ENCODE data around the gene CAMK2G.

The CAMK2G gene

DNA sequence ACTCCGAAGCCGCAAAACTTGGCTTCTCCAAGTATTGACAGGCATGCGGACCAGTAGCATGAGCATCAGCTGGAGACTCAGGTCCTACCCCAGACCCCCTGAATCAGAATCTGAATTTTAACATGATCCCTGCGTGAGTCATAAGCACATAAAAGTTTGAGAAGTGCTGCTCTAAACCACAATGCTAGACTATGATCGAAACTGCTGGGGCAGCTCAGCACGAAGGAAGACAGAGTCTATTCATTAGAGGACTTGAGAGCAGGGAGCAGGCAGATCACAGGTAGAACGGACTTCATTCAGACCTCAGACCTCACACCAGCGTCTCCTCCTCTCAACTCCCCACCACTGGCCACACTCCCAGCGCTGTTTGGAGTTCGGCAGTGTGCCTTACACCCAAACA, 16.9 kb downstream of the CAMK2G start:
- H3K27me3 Mint-ChIP-seq, result no peaks in the 10 kb centered on the region
- peaks cover 27% of the 10 kb centered on the region for H3K36me3 Mint-ChIP-seq
- H3K4me3 Mint-ChIP-seq, result no peak overlapping the region
- no peak for ATAC-seq (ENCODE audit: low read depth)
- no peaks in the 10 kb centered on the region for H3K9me3 Mint-ChIP-seq
- no peak overlapping the region for H3K27ac Mint-ChIP-seq
- peaks cover 11% of the 10 kb centered on the region for H3K4me1 Mint-ChIP-seq
- DNase-seq (ENCODE audit: low spot score in 2 of 2), result no peak

- Mint-ChIP-seq H3K36me3 (peaks cover 36% of the 10 kb centered on the region), H3K27ac (no peak overlapping the region), H3K27me3 (no peaks in the 10 kb centered on the region), H3K4me3 (no peak overlapping the region), H3K4me1 (peaks cover 11% of the 10 kb centered on the region), H3K9me3 (no peaks in the 10 kb centered on the region)
- no peak for ATAC-seq (ENCODE audit: low read depth)
- DNase-seq (ENCODE audit: low spot score in 2 of 2), result no peak
Measured at GRCh38 chr10:73856261-73856660, 18.1 kb downstream of the CAMK2G start.

DNA sequence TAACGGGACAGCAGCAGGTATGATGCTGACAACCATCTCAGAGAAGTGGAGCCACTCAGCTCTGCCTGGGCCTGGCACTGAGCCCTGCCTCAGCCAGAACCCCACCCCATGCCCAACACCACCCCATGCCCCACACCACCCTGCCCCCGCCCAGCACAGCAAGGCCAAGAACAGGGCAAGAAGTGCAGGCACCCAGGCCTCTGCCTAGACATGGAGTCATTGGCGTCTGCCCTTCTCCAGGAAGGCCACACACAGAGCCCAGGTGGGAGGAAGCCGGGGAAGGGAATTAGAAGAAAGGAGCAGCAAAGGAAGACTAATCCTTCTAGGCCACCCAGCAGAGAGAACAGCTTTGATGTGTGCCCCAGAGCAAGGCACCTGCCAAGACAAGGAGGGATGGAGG, 18.9 kb downstream of the CAMK2G start:
- peaks cover 36% of the 10 kb centered on the region for H3K36me3 Mint-ChIP-seq
- ATAC-seq (ENCODE audit: low read depth), result no peak
- H3K27ac Mint-ChIP-seq, result no peak overlapping the region

DNA sequence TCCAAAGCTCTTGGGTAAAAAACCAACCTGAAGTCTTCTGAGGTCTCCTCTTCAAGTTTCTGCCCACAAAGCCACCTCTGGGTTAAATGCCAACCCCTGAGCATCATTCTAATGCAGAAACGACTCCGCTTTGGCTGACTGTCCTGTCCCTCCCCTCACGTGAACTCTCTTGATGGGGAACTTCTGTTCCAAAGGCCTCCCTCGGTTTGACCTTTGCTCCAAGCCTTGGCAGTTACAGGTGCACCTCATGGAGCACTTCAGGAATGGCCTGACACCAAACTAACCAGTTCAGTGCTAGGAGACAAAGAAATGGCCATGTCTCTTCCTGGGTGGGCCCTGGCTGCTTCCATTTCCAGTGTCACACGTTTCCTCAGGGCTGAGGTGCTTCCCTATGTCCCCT, 20.0 kb downstream of the CAMK2G start:
- H3K9me3 Mint-ChIP-seq, result no peaks in the 10 kb centered on the region
- peaks cover 15% of the 10 kb centered on the region for H3K4me1 Mint-ChIP-seq
- H3K27ac Mint-ChIP-seq, result no peak overlapping the region
- no peaks in the 10 kb centered on the region for H3K27me3 Mint-ChIP-seq
- no peak overlapping the region for H3K4me3 Mint-ChIP-seq
- ATAC-seq (ENCODE audit: low read depth) (no peak), DNase-seq (ENCODE audit: low spot score in 2 of 2) (no peak)
- H3K36me3 Mint-ChIP-seq, result peaks cover 37% of the 10 kb centered on the region

More for the DNA sequence above, 18.9 kb downstream of the CAMK2G start:
- Mint-ChIP-seq H3K27me3 (no peaks in the 10 kb centered on the region), H3K4me3 (no peak overlapping the region), H3K9me3 (no peaks in the 10 kb centered on the region), H3K4me1 (peaks cover 11% of the 10 kb centered on the region)
- DNase-seq (ENCODE audit: low spot score in 2 of 2), result no peak

GRCh38 chr10:73853196-73853595, 21.2 kb downstream of the CAMK2G start:
- no peaks in the 10 kb centered on the region for H3K27me3 Mint-ChIP-seq
- H3K4me1 Mint-ChIP-seq, result peaks cover 15% of the 10 kb centered on the region
- H3K9me3 Mint-ChIP-seq, result no peaks in the 10 kb centered on the region
- DNase-seq (ENCODE audit: low spot score in 2 of 2) (no peak), ATAC-seq (ENCODE audit: low read depth) (no peak)
- no peak overlapping the region for H3K4me3 Mint-ChIP-seq
- peaks cover 38% of the 10 kb centered on the region for H3K36me3 Mint-ChIP-seq
- no peak overlapping the region for H3K27ac Mint-ChIP-seq

DNA sequence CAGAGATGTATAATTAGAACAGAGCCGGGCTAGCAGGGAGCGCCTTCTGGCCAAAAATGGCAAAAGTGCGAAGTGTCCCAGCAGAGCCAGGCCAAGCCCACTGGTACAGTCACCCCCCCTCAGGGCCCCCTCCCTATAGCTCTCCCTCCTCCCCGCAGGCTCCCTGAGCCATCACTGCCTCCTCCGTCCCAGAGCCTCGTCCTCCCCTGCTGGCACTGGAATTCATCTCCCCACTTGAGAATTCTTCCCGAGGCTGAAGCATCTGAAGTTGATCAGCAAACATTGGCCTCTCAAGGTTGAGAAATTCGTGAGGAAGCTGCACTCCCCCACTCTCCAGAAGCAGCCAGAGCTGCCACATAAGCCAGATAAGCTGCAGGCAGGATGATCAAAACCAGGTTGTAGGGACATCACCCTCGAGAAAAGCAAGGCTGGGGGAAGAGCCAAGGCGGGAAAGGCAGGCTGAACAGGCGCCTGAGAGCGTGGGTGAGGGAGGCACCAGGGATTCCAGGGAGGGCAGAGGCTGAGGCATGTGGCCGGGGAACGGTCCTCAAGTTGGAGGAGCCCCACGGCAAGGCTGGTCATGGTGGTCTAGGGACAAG, 23.4 kb downstream of the CAMK2G start:
- ATAC-seq (ENCODE audit: low read depth), result no peak
- H3K27ac Mint-ChIP-seq, result peak overlapping the region; percentile 78

GRCh38 chr10:73850211-73850610, 24.1 kb downstream of the CAMK2G start:
- ATAC-seq (ENCODE audit: low read depth) (no peak), DNase-seq (ENCODE audit: low spot score in 2 of 2) (no peak)
- peaks cover 46% of the 10 kb centered on the region for H3K36me3 Mint-ChIP-seq
- H3K4me3 Mint-ChIP-seq, result no peak overlapping the region
- peak overlapping the region; percentile 96 for H3K27ac Mint-ChIP-seq
- peaks cover 15% of the 10 kb centered on the region for H3K4me1 Mint-ChIP-seq
- H3K9me3 Mint-ChIP-seq, result no peaks in the 10 kb centered on the region
- H3K27me3 Mint-ChIP-seq, result no peaks in the 10 kb centered on the region

More for the DNA sequence above, 23.4 kb downstream of the CAMK2G start:
- Mint-ChIP-seq H3K27me3 (no peaks in the 10 kb centered on the region), H3K9me3 (no peaks in the 10 kb centered on the region), H3K4me1 (peaks cover 15% of the 10 kb centered on the region), H3K4me3 (no peak overlapping the region), H3K36me3 (peaks cover 45% of the 10 kb centered on the region)
- DNase-seq (ENCODE audit: low spot score in 2 of 2), result no peak

GRCh38 chr10:73848821-73849489, 25.4 kb downstream of the CAMK2G start:
- peak overlapping the region; percentile 96 for H3K27ac Mint-ChIP-seq
- ATAC-seq (ENCODE audit: low read depth) (peak; percentile 99), DNase-seq (ENCODE audit: low spot score in 2 of 2) (peak; percentile 98 to 100)
- peaks cover 46% of the 10 kb centered on the region for H3K36me3 Mint-ChIP-seq
- H3K27me3 Mint-ChIP-seq, result no peaks in the 10 kb centered on the region
- no peaks in the 10 kb centered on the region for H3K9me3 Mint-ChIP-seq
- H3K4me3 Mint-ChIP-seq, result peak overlapping the region; percentile 41
- H3K4me1 Mint-ChIP-seq, result peaks cover 15% of the 10 kb centered on the region

GRCh38 chr10:73847031-73847430, 27.3 kb downstream of the CAMK2G start:
- no peaks in the 10 kb centered on the region for H3K9me3 Mint-ChIP-seq
- peaks cover 38% of the 10 kb centered on the region for H3K36me3 Mint-ChIP-seq
- H3K27ac Mint-ChIP-seq, result no peak overlapping the region

GRCh38 chr10:73843261-73843660, 31.1 kb downstream of the CAMK2G start:
- no peak overlapping the region for H3K4me3 Mint-ChIP-seq
- ATAC-seq (ENCODE audit: low read depth) (no peak), DNase-seq (ENCODE audit: low spot score in 2 of 2) (no peak)
- H3K9me3 Mint-ChIP-seq, result no peaks in the 10 kb centered on the region
- no peaks in the 10 kb centered on the region for H3K4me1 Mint-ChIP-seq
- no peak overlapping the region for H3K27ac Mint-ChIP-seq
- H3K27me3 Mint-ChIP-seq, result no peaks in the 10 kb centered on the region
- H3K36me3 Mint-ChIP-seq, result peaks cover 29% of the 10 kb centered on the region

More at GRCh38 chr10:73847031-73847430, 27.3 kb downstream of the CAMK2G start:
- H3K4me1 Mint-ChIP-seq, result peaks cover 12% of the 10 kb centered on the region
- no peak for ATAC-seq (ENCODE audit: low read depth)
- DNase-seq (ENCODE audit: low spot score in 2 of 2), result no peak
- H3K27me3 Mint-ChIP-seq, result no peaks in the 10 kb centered on the region
- no peak overlapping the region for H3K4me3 Mint-ChIP-seq

DNA sequence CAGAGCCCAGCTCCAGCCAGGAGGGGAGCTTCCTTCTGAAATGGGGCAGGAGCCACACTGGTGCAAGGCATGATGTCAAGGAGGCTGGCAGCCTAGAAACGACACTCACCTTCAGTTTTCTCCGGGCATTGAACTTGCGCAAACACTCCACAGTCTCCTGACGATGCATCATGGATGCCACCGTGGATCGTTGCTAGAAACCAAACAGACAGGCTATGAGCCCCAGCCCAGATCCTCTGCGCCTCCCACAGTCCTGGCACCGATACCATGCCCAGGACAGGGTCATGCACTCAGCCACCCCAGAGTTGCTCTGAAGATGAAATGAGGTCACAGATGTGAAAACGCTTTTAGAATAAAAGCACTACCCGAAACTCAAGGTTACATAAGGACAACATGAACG, 32.0 kb downstream of the CAMK2G start:
- Mint-ChIP-seq H3K4me3 (no peak overlapping the region), H3K9me3 (no peaks in the 10 kb centered on the region), H3K27ac (no peak overlapping the region), H3K27me3 (no peaks in the 10 kb centered on the region), H3K36me3 (peaks cover 24% of the 10 kb centered on the region), H3K4me1 (no peaks in the 10 kb centered on the region)
- ATAC-seq (ENCODE audit: low read depth), result no peak
- no peak for DNase-seq (ENCODE audit: low spot score in 2 of 2)

- Mint-ChIP-seq H3K9me3 (no peaks in the 10 kb centered on the region), H3K27ac (no peak overlapping the region), H3K36me3 (peaks cover 25% of the 10 kb centered on the region), H3K27me3 (no peaks in the 10 kb centered on the region), H3K4me1 (no peaks in the 10 kb centered on the region), H3K4me3 (no peak overlapping the region)
- DNase-seq (ENCODE audit: low spot score in 2 of 2) (no peak), ATAC-seq (ENCODE audit: low read depth) (no peak)
Measured at GRCh38 chr10:73841526-73842285, 32.6 kb downstream of the CAMK2G start.

- no peaks in the 10 kb centered on the region for H3K27me3 Mint-ChIP-seq
- H3K27ac Mint-ChIP-seq, result no peak overlapping the region
- no peak overlapping the region for H3K4me3 Mint-ChIP-seq
- H3K9me3 Mint-ChIP-seq, result no peaks in the 10 kb centered on the region
- DNase-seq (ENCODE audit: low spot score in 2 of 2), result no peak
- peaks cover 23% of the 10 kb centered on the region for H3K36me3 Mint-ChIP-seq
- ATAC-seq (ENCODE audit: low read depth), result no peak
- no peaks in the 10 kb centered on the region for H3K4me1 Mint-ChIP-seq
Measured at GRCh38 chr10:73841061-73841421, 33.3 kb downstream of the CAMK2G start.

DNA sequence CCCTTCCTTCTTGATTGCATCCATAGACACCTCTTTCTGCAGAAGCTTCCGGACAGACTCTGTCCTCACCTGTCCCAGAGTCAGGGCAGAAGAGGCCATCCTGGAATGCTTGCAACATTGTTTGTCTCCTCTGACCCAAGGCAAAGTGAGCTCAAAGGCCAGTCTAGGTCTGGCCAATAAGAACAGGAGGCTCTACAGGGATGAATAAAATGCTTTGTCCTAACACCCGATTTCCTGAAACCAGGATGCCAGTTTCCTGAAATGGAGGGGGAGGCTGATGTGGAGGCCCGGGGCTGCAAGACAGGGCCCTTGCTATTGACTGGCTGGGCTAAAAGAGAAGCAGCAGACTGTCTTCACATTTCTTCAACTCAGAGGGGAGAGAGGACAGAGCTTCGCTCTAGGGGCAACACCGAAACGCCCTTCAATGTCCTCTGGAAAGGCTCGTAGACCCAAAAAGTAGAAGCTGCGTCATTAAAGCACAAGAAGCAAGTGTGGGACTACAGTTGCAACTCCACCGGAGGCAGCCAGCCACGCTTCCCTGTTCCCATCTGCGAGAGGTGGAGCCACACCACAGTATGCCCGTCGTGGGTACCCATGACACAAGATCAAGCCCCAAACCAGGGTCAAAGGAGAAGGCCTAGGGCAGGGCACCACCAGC, 33.8 kb downstream of the CAMK2G start:
- no peak overlapping the region for H3K27ac Mint-ChIP-seq
- DNase-seq (ENCODE audit: low spot score in 2 of 2) (no peak), ATAC-seq (ENCODE audit: low read depth) (no peak)
- H3K27me3 Mint-ChIP-seq, result no peaks in the 10 kb centered on the region
- no peaks in the 10 kb centered on the region for H3K9me3 Mint-ChIP-seq
- H3K36me3 Mint-ChIP-seq, result peaks cover 20% of the 10 kb centered on the region
- no peak overlapping the region for H3K4me3 Mint-ChIP-seq
- H3K4me1 Mint-ChIP-seq, result no peaks in the 10 kb centered on the region

All from memory B cell (primary cell).